ENCODE results near the gene SLC38A9.

Gene SLC38A9

DNA sequence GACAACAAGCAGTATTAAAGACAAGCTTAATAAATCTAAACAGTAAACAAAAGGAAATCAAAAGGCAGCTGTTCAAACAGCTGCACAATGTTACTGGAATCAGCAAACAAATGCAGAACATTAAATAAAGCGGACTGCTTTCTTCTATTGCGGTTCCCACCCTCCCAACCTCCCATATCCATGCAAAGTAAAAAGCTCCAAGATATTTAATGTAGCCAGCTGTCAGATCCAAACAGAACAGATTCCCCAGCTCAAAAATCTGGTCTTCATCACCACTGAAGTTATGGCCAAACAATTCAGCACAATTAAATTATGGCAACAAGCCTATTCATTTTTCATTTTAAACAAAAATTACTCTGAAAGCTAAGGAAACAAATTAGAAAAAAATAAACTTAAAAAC lies 75.9 kb downstream of the SLC38A9 start:
- no peak overlapping the region for H3K4me3 ChIP-seq (ENCODE audit: low read depth in 1 of 2, low read length in 2 of 2)
- no peak overlapping the region for H3K9ac ChIP-seq (ENCODE audit: low read depth in 1 of 2, low read length in 2 of 2)
- H3K36me3 ChIP-seq (ENCODE audit: control insufficient read depth in 1 of 2, insufficient read depth in 2 of 2, low read length in 2 of 2) = no peaks in the 10 kb centered on the region
- no peak overlapping the region for H3K27ac ChIP-seq (ENCODE audit: low read depth, low read length)
- no peaks in the 10 kb centered on the region for H3K9me3 ChIP-seq (ENCODE audit: control insufficient read depth in 1 of 2, low read length in 2 of 2)
- H3K4me1 ChIP-seq (ENCODE audit: control insufficient read depth in 1 of 2, insufficient read depth in 2 of 2, low read length in 2 of 2) = peaks cover 15 to 28% of the 10 kb centered on the region in 2 donors
- no peaks in the 10 kb centered on the region for H3K27me3 ChIP-seq (ENCODE audit: control insufficient read depth in 1 of 2, insufficient read depth in 2 of 2, low read length in 2 of 2)

DNA sequence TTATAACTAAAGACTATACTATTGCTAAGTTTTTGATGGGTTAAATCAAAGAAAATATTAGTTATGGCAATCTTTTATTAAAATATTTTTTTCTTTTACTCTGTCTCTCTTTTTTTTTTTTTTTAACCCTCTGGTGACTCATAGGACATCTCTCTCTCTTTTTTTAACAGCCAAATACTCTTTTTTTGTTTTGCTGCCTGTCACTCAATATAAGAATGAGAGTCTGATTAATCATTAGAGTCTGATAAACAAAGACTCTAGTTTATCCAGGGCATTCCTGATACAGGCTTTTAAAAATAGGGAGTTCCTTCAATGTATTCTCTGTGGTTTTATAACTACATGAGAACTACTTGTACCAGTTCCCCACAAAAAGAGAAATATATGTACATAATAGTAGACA lies 77.3 kb downstream of the SLC38A9 start:
- Histone ChIP-seq H3K9me3 (ENCODE audit: control insufficient read depth in 1 of 2, low read length in 2 of 2) (no peaks in the 10 kb centered on the region), H3K9ac (ENCODE audit: low read depth in 1 of 2, low read length in 2 of 2) (no peak overlapping the region), H3K4me3 (ENCODE audit: low read depth in 1 of 2, low read length in 2 of 2) (no peak overlapping the region), H3K27ac (ENCODE audit: low read depth, low read length) (no peak overlapping the region), H3K4me1 (ENCODE audit: control insufficient read depth in 1 of 2, insufficient read depth in 2 of 2, low read length in 2 of 2) (peaks cover 15 to 28% of the 10 kb centered on the region in 2 donors), H3K27me3 (ENCODE audit: control insufficient read depth in 1 of 2, insufficient read depth in 2 of 2, low read length in 2 of 2) (no peaks in the 10 kb centered on the region), H3K36me3 (ENCODE audit: control insufficient read depth in 1 of 2, insufficient read depth in 2 of 2, low read length in 2 of 2) (no peaks in the 10 kb centered on the region)

DNA sequence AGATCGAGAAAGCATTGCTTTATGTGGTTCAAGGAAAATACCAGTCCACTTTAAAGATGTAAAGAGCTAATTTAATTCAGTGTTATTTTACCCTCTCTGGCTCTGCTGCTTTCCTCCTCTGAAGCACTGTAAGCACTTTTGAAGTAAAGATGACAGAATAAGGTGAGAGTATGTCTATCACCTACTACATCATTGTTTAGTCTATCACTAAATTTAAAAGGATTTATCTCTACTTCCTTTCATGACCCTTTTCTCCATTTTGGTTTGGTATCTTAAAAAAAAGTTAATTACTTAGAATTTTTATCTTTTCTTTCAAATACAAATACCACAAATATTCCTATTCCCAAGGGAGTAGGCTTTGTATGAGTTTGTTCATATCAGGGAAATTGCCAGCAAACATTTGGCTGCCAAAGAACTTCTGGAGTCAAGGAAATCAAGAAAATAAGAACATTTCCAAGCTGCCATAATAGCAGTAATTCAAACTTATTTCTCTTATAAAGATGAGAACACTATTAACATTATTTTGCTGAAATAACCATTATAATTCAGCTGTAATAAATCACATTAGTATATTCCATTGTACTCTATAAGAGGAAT lies 77.8 kb downstream of the SLC38A9 start:
- Histone ChIP-seq H3K9me3 (ENCODE audit: control insufficient read depth in 1 of 2, low read length in 2 of 2) (no peaks in the 10 kb centered on the region), H3K36me3 (ENCODE audit: control insufficient read depth in 1 of 2, insufficient read depth in 2 of 2, low read length in 2 of 2) (no peaks in the 10 kb centered on the region), H3K27me3 (ENCODE audit: control insufficient read depth in 1 of 2, insufficient read depth in 2 of 2, low read length in 2 of 2) (no peaks in the 10 kb centered on the region), H3K4me3 (ENCODE audit: low read depth in 1 of 2, low read length in 2 of 2) (no peak overlapping the region), H3K9ac (ENCODE audit: low read depth in 1 of 2, low read length in 2 of 2) (no peak overlapping the region), H3K4me1 (ENCODE audit: control insufficient read depth in 1 of 2, insufficient read depth in 2 of 2, low read length in 2 of 2) (peaks cover 15 to 28% of the 10 kb centered on the region in 2 donors), H3K27ac (ENCODE audit: low read depth, low read length) (no peak overlapping the region)

DNA sequence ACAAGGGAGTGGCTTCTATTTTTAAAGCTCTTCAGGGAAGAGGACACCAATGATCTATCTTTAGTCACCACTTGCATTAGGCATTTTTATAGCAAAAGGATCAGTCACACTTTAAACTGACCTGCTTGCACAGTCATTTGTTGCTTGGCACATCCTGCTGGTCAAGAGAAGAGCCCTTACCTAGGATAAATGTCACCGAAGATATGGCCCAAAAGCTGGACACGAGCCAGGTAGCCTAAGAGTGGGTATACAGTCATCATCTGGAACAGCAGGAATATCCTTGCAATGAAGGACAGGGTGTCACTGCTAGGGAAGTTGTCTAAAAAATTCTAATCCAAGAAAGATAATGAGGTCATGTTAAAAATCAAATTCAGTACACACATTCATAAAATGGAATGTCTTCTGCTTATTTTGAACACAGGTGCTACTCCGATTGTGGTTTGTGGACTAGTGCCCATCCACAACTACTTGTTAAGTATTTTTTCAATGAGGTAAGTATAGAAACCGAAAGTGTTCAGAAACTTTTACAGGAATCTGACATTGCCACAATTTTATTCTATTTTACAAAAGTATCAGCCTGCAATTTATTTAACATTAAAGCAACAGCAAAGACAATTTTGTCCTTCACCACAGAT lies 78.4 kb downstream of the SLC38A9 start:
- Histone ChIP-seq H3K36me3 (ENCODE audit: control insufficient read depth in 1 of 2, insufficient read depth in 2 of 2, low read length in 2 of 2) (no peaks in the 10 kb centered on the region), H3K27me3 (ENCODE audit: control insufficient read depth in 1 of 2, insufficient read depth in 2 of 2, low read length in 2 of 2) (no peaks in the 10 kb centered on the region), H3K9ac (ENCODE audit: low read depth in 1 of 2, low read length in 2 of 2) (no peak overlapping the region), H3K4me3 (ENCODE audit: low read depth in 1 of 2, low read length in 2 of 2) (no peak overlapping the region), H3K27ac (ENCODE audit: low read depth, low read length) (no peak overlapping the region), H3K9me3 (ENCODE audit: control insufficient read depth in 1 of 2, low read length in 2 of 2) (no peaks in the 10 kb centered on the region), H3K4me1 (ENCODE audit: control insufficient read depth in 1 of 2, insufficient read depth in 2 of 2, low read length in 2 of 2) (peaks cover 15 to 28% of the 10 kb centered on the region in 2 donors)

DNA sequence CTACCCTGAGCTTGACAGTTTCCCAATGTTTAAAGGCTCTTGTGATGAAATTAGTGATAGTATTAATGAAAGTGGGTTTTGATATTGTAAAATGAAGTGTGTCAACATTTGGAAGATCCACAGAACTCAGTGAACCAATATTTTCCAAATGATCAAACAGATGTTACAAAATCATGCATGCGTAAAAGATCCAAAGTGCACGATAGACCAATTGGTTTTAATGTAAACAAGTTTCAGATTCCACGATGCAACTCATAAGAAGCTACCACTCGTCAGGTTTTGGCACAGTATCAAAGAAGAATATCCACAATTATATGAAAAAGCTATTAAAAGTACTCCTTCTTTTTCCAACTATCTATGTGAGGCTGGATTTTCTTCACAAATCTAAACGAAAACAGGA lies 82.3 kb downstream of the SLC38A9 start:
- H3K36me3 ChIP-seq (ENCODE audit: control insufficient read depth in 1 of 2, insufficient read depth in 2 of 2, low read length in 2 of 2) = no peaks in the 10 kb centered on the region
- H3K4me1 ChIP-seq (ENCODE audit: control insufficient read depth in 1 of 2, insufficient read depth in 2 of 2, low read length in 2 of 2) = peaks cover 12 to 13% of the 10 kb centered on the region in 2 donors

DNA sequence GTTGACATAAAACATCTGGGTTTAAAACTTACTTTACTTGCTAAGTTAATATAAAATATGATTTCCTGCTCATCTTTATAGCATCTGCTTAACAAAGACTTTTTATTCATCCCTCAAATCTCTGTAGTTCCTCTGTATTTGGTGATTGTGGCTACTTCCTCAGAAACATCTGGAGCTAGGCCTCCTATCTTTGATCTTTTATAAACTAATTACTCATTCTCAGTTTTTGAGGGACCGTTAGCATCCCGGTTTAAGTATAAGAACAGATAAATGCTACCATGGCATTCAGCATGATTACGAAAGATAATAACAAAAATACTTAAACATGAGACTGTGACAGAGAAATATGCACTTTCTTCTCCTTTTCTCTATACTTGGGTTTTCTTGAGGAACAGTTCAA lies 85.3 kb downstream of the SLC38A9 start:
- Histone ChIP-seq H3K27me3 (ENCODE audit: control insufficient read depth in 1 of 2, insufficient read depth in 2 of 2, low read length in 2 of 2) (no peaks in the 10 kb centered on the region), H3K9ac (ENCODE audit: low read depth in 1 of 2, low read length in 2 of 2) (no peak overlapping the region), H3K9me3 (ENCODE audit: control insufficient read depth in 1 of 2, low read length in 2 of 2) (no peaks in the 10 kb centered on the region), H3K27ac (ENCODE audit: low read depth, low read length) (no peak overlapping the region), H3K4me3 (ENCODE audit: low read depth in 1 of 2, low read length in 2 of 2) (no peak overlapping the region), H3K36me3 (ENCODE audit: control insufficient read depth in 1 of 2, insufficient read depth in 2 of 2, low read length in 2 of 2) (no peaks in the 10 kb centered on the region), H3K4me1 (ENCODE audit: control insufficient read depth in 1 of 2, insufficient read depth in 2 of 2, low read length in 2 of 2) (peaks cover 0 to 4% of the 10 kb centered on the region in 2 donors)

More for the DNA sequence above, 82.3 kb downstream of the SLC38A9 start:
- H3K27ac ChIP-seq (ENCODE audit: low read depth, low read length) = no peak overlapping the region
- no peaks in the 10 kb centered on the region for H3K27me3 ChIP-seq (ENCODE audit: control insufficient read depth in 1 of 2, insufficient read depth in 2 of 2, low read length in 2 of 2)
- no peaks in the 10 kb centered on the region for H3K9me3 ChIP-seq (ENCODE audit: control insufficient read depth in 1 of 2, low read length in 2 of 2)
- H3K9ac ChIP-seq (ENCODE audit: low read depth in 1 of 2, low read length in 2 of 2) = no peak overlapping the region
- no peak overlapping the region for H3K4me3 ChIP-seq (ENCODE audit: low read depth in 1 of 2, low read length in 2 of 2)

DNA sequence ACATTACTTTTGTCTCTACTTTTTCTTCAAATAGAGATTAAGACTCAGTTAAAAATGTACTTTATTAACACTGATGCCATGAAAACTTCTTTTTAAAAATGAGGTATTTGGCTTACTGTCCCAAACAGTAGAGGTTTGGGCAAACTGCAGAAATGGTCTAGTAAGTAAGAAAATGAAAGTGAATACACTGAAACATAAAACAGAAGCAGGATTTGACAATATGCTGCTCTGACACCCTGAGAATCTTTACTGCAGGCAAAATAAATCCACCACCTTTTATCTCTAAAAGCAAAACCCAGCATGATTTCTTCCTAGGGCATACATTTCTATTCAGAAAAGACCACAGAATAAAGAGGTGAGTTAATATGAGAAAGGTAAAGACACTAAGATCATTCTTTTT lies 86.2 kb downstream of the SLC38A9 start:
- Histone ChIP-seq H3K27ac (ENCODE audit: low read depth, low read length) (no peak overlapping the region), H3K27me3 (ENCODE audit: control insufficient read depth in 1 of 2, insufficient read depth in 2 of 2, low read length in 2 of 2) (no peaks in the 10 kb centered on the region), H3K9me3 (ENCODE audit: control insufficient read depth in 1 of 2, low read length in 2 of 2) (no peaks in the 10 kb centered on the region), H3K9ac (ENCODE audit: low read depth in 1 of 2, low read length in 2 of 2) (no peak overlapping the region), H3K4me1 (ENCODE audit: control insufficient read depth in 1 of 2, insufficient read depth in 2 of 2, low read length in 2 of 2) (peaks cover 0 to 4% of the 10 kb centered on the region in 2 donors), H3K36me3 (ENCODE audit: control insufficient read depth in 1 of 2, insufficient read depth in 2 of 2, low read length in 2 of 2) (no peaks in the 10 kb centered on the region), H3K4me3 (ENCODE audit: low read depth in 1 of 2, low read length in 2 of 2) (no peak overlapping the region)

DNA sequence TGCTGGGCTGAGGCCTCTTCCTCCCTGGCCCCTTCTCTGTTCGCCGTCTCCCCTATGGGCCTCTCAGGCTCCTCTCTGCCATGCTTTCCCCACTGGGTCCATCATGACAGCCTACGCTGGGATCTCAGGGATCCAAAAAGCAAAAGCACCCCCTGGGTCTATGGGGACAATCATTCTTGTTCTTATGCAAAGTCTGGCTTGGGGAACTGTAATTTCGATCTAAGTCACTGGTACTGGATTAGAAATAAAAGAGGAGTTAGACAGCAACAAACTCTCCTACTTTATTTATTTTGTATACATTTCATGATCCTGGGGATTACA lies 86.6 kb downstream of the SLC38A9 start:
- Histone ChIP-seq H3K9ac (ENCODE audit: low read depth in 1 of 2, low read length in 2 of 2) (no peak overlapping the region), H3K4me1 (ENCODE audit: control insufficient read depth in 1 of 2, insufficient read depth in 2 of 2, low read length in 2 of 2) (peaks cover 0 to 4% of the 10 kb centered on the region in 2 donors), H3K4me3 (ENCODE audit: low read depth in 1 of 2, low read length in 2 of 2) (no peak overlapping the region), H3K9me3 (ENCODE audit: control insufficient read depth in 1 of 2, low read length in 2 of 2) (no peaks in the 10 kb centered on the region), H3K27me3 (ENCODE audit: control insufficient read depth in 1 of 2, insufficient read depth in 2 of 2, low read length in 2 of 2) (no peaks in the 10 kb centered on the region), H3K36me3 (ENCODE audit: control insufficient read depth in 1 of 2, insufficient read depth in 2 of 2, low read length in 2 of 2) (no peaks in the 10 kb centered on the region), H3K27ac (ENCODE audit: low read depth, low read length) (no peak overlapping the region)

DNA sequence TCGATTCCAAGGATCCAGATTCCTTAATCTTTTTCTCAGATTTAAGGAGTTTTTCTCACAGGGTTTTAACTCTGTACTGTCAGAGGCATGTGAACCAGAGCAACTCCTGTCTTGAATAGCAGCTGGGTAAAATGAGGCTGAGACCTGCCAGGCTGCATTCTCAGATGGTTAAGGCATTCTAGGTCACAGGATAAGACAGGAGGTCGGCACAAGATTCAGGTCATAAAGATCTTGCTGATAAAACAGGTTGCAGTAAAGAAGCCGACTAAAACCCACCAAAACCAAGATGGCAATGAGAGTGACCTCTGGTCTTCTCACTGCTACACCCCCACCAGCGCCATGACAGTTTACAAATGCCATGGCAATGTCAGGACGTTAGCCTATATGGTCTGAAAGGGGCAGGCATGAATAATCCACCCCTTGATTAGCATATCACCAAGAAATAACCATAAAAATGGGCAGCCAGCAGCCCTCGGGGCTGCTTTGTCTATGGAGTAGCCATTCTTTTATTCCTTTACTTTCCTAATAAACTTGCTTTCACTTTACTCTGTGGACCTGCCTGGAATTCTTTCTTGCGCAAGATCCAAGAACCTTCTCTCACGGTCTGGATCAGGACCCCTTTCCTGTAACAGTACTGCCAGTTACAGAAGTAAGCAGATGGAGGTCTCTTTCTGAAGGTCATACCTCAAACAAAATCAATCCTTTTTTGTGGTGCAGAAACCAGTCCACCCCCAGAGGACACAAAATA lies 87.1 kb downstream of the SLC38A9 start:
- no peaks in the 10 kb centered on the region for H3K27me3 ChIP-seq (ENCODE audit: control insufficient read depth in 1 of 2, insufficient read depth in 2 of 2, low read length in 2 of 2)
- H3K4me1 ChIP-seq (ENCODE audit: control insufficient read depth in 1 of 2, insufficient read depth in 2 of 2, low read length in 2 of 2) = peaks cover 0 to 8% of the 10 kb centered on the region in 2 donors
- H3K27ac ChIP-seq (ENCODE audit: low read depth, low read length) = no peak overlapping the region
- no peaks in the 10 kb centered on the region for H3K36me3 ChIP-seq (ENCODE audit: control insufficient read depth in 1 of 2, insufficient read depth in 2 of 2, low read length in 2 of 2)
- no peak overlapping the region for H3K9ac ChIP-seq (ENCODE audit: low read depth in 1 of 2, low read length in 2 of 2)
- H3K4me3 ChIP-seq (ENCODE audit: low read depth in 1 of 2, low read length in 2 of 2) = no peak overlapping the region
- no peaks in the 10 kb centered on the region for H3K9me3 ChIP-seq (ENCODE audit: control insufficient read depth in 1 of 2, low read length in 2 of 2)

DNA sequence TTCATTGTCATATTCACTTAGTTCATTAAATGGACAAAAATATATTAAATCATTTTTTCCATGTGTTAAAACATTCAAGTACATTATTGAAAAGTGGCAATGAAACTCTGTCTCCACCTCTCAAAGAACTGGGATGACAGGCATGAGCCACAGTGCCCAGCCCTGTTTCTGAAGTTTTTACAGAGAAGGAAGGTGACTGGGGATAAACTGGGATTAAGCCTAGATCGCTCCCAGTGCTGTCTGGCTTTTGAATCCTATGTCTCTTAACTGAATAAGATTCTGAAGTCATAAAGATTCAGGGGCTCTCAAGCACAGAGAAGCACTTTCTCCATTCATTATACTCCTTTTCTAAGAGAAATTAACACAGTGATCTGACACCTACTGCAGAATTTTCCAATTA lies 88.3 kb downstream of the SLC38A9 start:
- Histone ChIP-seq H3K27me3 (ENCODE audit: control insufficient read depth in 1 of 2, insufficient read depth in 2 of 2, low read length in 2 of 2) (no peaks in the 10 kb centered on the region), H3K4me1 (ENCODE audit: control insufficient read depth in 1 of 2, insufficient read depth in 2 of 2, low read length in 2 of 2) (peaks cover 0 to 9% of the 10 kb centered on the region in 2 donors), H3K36me3 (ENCODE audit: control insufficient read depth in 1 of 2, insufficient read depth in 2 of 2, low read length in 2 of 2) (no peaks in the 10 kb centered on the region), H3K4me3 (ENCODE audit: low read depth in 1 of 2, low read length in 2 of 2) (no peak overlapping the region), H3K9me3 (ENCODE audit: control insufficient read depth in 1 of 2, low read length in 2 of 2) (no peaks in the 10 kb centered on the region), H3K27ac (ENCODE audit: low read depth, low read length) (no peak overlapping the region), H3K9ac (ENCODE audit: low read depth in 1 of 2, low read length in 2 of 2) (no peak overlapping the region)
